GM18520 (cell line): Measurements from ENCODE around the gene FOXJ1.

Source experiments
- ATAC-seq: cut with Tn5 transposase; IDR thresholded peaks from one replicate; pipeline ENCODE4 v1.9.1; 2021; ENCODE audit not compliant: unreplicated experiment

Gene FOXJ1

GRCh38 chr17:76161619-76162266 lies 20.7 kb upstream of the FOXJ1 start:
- ATAC-seq, result no peak

- no peak for ATAC-seq
Observed at GRCh38 chr17:76160896-76161528, 20.0 kb upstream of the FOXJ1 start.

DNA sequence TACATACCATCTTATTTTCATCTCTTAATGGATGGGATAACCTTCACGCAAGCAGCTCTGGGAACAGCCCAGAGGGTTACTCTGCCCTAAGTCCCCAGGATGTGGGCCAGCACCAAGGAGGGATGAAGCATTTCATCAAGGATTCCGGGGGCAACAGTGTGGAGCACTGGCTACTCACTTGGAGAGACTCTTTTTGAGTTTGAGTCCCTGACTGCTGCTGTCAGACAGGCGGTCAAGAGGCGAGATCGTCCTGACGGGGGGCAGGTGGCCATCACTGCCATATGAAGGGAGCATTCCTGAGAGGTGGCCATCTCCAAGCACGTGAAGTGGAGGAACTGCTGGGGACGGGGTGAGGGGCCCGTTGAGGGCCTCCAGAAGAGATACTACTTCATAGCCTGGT lies 18.1 kb upstream of the FOXJ1 start:
- no peak for ATAC-seq

DNA sequence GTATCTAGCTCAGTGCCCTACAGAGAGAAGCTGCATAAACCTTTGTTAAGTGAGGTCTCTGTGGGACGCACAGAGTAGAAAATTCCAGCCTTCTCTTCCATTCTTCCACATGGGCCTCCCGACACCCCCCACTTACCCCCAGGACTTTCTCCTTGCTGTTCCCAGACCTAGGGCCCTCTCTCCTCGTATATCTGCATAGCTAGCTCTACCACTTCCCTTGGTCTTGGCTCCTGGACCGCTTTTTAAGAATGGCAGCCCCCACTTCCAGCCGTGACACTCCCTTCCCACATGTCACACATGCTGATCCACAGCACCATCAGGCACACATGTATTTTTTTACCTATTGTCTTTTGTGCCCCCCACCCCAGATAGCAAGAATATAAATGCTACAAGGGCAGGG lies 16.7 kb upstream of the FOXJ1 start:
- no peak for ATAC-seq

- no peak for ATAC-seq
Observed at GRCh38 chr17:76156662-76156991, 15.6 kb upstream of the FOXJ1 start.

DNA sequence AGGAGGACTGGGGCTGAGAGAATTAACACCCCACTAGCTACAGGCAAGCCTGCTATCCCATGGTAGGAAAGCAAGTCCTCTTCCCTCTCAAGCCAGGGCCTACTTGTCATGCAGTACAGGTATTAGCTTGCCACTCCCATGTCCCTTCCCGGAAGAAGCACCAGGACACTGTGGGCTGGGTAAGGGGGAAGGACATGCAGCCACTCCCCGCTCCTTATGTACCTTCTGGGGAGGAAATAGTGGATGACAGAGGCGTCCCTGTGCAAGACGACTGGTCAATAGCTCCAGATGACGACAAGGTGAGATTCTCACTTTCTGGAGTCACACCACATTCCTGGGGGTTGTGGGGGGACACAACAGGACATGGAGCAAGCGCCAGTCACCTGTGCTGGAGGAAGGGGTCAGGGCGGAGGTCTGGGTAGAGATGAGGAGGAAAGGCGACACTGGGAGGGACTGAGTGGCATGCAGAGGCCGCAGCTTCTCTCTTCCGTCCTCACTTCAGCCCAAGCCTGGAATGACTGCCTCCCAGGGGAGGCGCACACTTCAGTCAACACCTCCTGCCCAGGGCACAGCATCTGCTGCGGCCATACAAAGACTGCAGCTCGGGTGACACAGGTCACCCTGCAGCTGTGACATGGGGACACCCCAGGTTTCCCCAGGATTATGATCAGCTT lies 15.1 kb upstream of the FOXJ1 start:
- ATAC-seq, result no peak

DNA sequence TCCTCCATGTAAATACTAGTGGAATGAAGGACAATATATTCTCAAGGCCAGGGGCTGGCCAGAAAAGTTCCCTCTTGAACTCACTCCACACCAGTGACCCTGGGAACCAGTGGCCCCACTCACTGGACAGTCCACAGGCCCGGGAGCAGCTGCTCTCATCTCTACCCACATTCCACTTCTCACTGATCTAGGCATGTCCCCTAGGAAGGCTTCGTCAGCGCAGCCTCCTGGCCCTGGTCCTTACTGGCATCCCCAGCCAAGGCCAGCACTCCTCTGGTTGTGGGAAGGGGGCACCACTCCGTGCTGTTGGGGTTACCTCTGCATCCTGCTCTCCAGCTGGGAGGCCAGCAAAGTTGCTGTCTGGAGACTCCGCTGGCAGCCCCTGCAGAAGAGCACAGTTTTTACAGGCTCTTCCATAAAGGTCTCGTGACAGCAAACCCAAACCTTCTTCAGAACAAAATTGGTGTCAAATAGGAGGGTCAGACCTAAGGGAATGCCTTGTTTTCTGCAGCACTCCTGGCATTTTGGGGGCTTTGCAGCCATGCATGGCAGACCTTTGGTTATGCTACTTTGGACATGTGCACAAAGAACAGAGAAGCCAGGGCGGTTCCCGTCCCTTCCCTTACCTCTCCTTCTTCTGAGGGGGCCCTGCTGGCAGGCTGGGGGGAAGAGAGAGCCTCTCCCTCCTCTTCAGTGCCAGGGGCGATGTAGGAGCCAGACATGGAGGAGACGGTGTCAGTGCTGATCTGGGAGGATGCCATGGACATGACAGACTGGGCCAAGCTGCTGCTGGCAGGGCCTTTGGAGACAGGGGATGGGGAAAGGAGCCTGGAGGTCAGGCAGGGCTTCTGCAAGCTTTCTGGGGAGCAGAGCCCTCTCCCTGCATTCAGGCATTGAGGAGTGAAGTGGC lies 14.1 kb upstream of the FOXJ1 start:
- no peak for ATAC-seq

DNA sequence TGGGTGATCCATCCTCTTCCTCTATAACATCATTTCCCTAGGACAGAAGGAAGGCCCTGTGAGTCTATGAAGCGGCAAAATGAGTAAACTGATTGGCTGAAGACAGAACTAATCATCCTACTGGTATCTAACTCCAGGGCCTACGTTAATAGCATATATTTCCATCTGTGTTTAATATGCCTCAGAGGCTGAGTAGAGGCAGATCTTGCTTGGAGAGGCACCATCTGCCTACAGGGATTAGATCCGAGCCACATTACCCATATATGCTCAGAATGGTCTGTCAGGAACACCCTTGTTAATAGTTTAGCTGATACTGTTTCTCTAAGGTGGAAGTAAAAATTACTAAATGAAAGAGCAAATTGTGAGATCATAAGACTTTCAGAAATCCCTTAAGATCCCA lies 13.2 kb upstream of the FOXJ1 start:
- no peak for ATAC-seq

DNA sequence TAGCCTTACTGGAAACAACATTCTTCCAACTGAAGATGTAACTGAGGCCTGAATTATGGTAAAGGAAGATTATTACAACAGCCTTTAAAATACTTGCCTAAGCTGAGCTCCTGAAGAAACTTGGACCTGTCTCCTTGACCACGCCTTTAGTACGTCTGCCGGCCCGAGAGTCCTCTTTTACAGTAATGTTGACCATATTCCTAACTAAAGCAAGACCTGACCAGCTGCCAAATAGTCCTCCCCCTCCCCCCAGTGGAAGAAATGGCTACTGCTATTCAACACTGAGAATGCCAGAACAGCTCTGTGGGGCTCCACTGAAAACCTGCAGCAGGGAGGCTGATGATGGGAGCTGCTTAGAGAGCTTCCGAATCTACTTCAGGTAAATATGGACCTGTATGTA lies 12.6 kb upstream of the FOXJ1 start:
- ATAC-seq, result no peak

- ATAC-seq, result no peak
Observed at GRCh38 chr17:76153202-76153601, 12.2 kb upstream of the FOXJ1 start.

GRCh38 chr17:76152591-76152990 lies 11.5 kb upstream of the FOXJ1 start:
- no peak for ATAC-seq

GRCh38 chr17:76151896-76152454 lies 10.9 kb upstream of the FOXJ1 start:
- no peak for ATAC-seq

DNA sequence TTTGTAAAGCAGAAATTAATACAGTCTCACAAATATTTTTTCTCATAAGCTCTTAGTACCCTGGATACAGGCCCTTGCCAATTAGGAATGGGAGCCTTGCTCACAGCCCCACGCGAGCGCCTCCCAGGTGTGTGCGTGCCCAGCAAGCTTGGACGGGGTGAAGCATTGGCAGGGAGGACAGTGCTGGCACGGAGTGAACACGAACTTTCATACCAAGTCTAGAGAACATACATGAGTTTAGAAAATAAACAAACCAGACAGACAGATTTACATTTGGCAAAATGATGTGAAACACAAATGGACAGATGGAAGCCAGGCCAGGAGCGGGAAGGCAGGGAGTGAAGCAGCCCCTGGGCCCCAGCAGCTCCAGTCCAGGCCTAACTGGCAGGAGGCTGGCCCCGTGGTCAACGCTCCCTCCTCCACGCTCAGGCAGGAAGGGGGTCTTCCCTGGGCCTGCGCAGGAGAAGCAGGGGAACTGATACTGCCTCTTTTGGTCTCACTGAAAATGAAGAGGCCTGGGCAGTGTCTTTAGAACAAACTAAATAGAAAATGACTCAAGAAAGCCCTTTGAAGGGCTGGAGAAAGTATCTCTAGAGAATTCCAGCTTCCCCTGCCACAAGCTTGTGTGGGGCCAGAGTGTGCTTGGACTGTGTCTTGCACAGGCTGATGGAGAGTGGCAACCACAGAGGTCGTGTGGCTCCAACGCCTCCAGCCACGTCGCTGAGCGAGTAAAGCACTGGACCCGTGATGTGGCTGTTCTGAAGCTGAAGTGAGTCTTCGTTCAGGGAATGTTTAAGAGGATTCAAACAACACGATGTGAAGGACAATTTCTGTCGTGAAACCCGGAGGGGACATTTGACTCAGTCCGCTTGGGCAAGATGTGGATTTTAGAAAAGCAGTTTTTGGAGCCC lies 9.9 kb upstream of the FOXJ1 start:
- no peak for ATAC-seq

DNA sequence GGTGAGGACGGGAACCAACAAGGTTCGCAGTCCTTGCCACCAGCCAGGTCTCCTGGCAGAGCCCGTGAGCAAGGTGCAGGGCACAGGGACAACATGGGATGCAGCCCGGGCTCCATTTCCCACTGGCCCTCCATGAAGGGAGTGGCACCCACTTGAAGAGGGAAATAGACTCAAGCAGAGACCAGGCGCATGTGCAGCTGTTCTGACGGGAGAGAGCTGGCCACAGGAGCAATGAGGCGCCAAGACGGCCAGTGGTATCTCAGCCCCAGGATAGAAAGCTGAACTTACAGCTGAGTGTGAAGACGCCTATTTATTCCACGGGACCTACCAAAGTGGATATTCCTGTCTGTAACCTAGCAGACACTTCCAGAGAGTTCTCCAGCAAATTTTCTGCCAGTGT lies 8.2 kb upstream of the FOXJ1 start:
- no peak for ATAC-seq

DNA sequence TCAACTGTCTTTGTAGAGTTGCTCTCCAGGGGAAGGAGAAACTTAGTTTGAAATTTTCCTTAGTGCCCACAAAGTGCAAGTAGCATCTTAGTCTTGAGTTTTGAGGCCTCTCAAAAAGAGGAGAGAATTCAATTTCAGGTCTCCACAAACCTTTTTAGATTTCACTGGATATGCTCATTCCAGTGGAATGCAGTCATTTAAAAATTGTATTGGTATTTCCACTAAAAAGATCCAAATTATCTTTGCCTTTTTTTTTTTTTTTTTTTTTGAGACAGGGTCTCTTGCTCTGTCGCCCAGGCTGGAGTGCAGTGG lies 6.9 kb upstream of the FOXJ1 start:
- no peak for ATAC-seq

GRCh38 chr17:76147211-76148014 lies 6.4 kb upstream of the FOXJ1 start:
- ATAC-seq, result no peak

DNA sequence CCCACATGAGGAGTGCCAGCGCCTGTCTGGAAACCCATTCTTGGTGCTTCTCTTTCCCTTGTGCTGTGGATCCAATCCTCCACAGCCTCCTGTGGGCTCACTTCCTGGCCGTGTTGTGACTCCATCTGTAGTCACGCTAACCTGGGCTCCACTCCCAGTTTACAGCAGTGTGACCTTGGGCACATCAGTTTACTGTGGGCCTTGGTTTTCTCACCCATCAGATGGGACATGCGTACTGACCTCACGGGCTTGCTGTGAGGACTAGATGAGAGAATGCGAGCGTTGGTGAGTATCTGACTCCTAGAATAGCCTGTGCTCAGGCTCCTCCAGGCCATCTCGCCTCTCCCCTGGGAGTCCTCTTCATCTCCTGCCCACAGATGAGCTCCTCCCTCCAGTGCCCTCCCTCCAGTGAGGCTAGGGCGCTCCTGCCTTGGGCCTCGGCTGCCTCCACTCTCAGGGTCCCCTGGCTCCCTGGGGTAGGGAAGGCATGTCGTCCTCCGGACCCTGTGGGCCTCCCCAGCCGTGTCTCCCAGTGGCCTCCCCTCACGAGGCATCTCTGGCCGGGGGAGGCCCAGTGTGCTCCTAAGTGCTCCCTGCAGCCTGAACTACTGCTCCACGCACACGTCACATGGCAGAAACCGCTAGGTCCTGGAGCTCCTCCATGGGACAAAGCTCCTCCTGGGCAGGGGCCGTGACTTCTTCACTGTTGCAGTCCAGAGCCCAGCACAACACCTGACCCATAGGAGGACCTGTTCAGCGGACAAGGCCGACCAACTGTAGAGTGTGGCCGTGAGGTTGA lies 5.2 kb upstream of the FOXJ1 start:
- ATAC-seq, result no peak

GRCh38 chr17:76145231-76146052 lies 4.4 kb upstream of the FOXJ1 start:
- ATAC-seq, result no peak
